Measurements from ENCODE around the gene ATP5F1C.
"Not testable (repeated sequence)": the region's sequence is repeated elsewhere in the genome, so short reads cannot be mapped to it uniquely, and the experiment has no call there.

ATP5F1C gene

GRCh38 chr10:7767209-7767608, 20.8 kb upstream of the ATP5F1C start:
- DNase-seq (ENCODE audit: low spot score) (no peak), ATAC-seq (ENCODE audit: low read depth) (no peak)
- peaks cover 62% of the 10 kb centered on the region for H3K36me3 ChIP-seq (ENCODE audit: low read depth)
- no peaks in the 10 kb centered on the region for H3K9me3 ChIP-seq (ENCODE audit: severe bottlenecking)
- no peaks in the 10 kb centered on the region for H3K4me1 ChIP-seq (ENCODE audit: insufficient read depth, poor library complexity, severe bottlenecking)
- no peak overlapping the region for H3K27ac ChIP-seq (ENCODE audit: poor library complexity, severe bottlenecking)
- no peak overlapping the region for H3K4me3 ChIP-seq (ENCODE audit: severe bottlenecking)
- H3K27me3 ChIP-seq (ENCODE audit: insufficient read depth, poor library complexity, severe bottlenecking) = no peaks in the 10 kb centered on the region
- no peak for TF ChIP-seq CTCF (IDR thresholded peaks at IDR 0.05; ENCODE audit: poor library complexity, severe bottlenecking)

- Histone ChIP-seq H3K4me3 (ENCODE audit: severe bottlenecking) (no peak overlapping the region), H3K9me3 (ENCODE audit: severe bottlenecking) (no peaks in the 10 kb centered on the region), H3K4me1 (ENCODE audit: insufficient read depth, poor library complexity, severe bottlenecking) (no peaks in the 10 kb centered on the region), H3K27ac (ENCODE audit: poor library complexity, severe bottlenecking) (no peak overlapping the region), H3K36me3 (ENCODE audit: low read depth) (peaks cover 58% of the 10 kb centered on the region), H3K27me3 (ENCODE audit: insufficient read depth, poor library complexity, severe bottlenecking) (no peaks in the 10 kb centered on the region)
- TF ChIP-seq CTCF (IDR thresholded peaks at IDR 0.05; ENCODE audit: poor library complexity, severe bottlenecking) = no peak
- DNase-seq (ENCODE audit: low spot score) (no peak), ATAC-seq (ENCODE audit: low read depth) (no peak)
Observed at GRCh38 chr10:7768417-7768816, 19.6 kb upstream of the ATP5F1C start.

- H3K4me3 ChIP-seq (ENCODE audit: severe bottlenecking) = no peak overlapping the region
- no peaks in the 10 kb centered on the region for H3K9me3 ChIP-seq (ENCODE audit: severe bottlenecking)
- H3K36me3 ChIP-seq (ENCODE audit: low read depth) = peaks cover 49% of the 10 kb centered on the region
- ATAC-seq (ENCODE audit: low read depth) = no peak
- no peak for DNase-seq (ENCODE audit: low spot score)
- TF ChIP-seq CTCF (IDR thresholded peaks at IDR 0.05; ENCODE audit: poor library complexity, severe bottlenecking) = no peak
- no peaks in the 10 kb centered on the region for H3K27me3 ChIP-seq (ENCODE audit: insufficient read depth, poor library complexity, severe bottlenecking)
- no peak overlapping the region for H3K27ac ChIP-seq (ENCODE audit: poor library complexity, severe bottlenecking)
- H3K4me1 ChIP-seq (ENCODE audit: insufficient read depth, poor library complexity, severe bottlenecking) = no peaks in the 10 kb centered on the region
Observed at GRCh38 chr10:7773845-7774801, 13.9 kb upstream of the ATP5F1C start.

GRCh38 chr10:7776777-7777176, 11.2 kb upstream of the ATP5F1C start:
- Histone ChIP-seq H3K9me3 (ENCODE audit: severe bottlenecking) (no peaks in the 10 kb centered on the region), H3K27ac (ENCODE audit: poor library complexity, severe bottlenecking) (no peak overlapping the region), H3K36me3 (ENCODE audit: low read depth) (peaks cover 55% of the 10 kb centered on the region), H3K27me3 (ENCODE audit: insufficient read depth, poor library complexity, severe bottlenecking) (no peaks in the 10 kb centered on the region), H3K4me1 (ENCODE audit: insufficient read depth, poor library complexity, severe bottlenecking) (no peaks in the 10 kb centered on the region), H3K4me3 (ENCODE audit: severe bottlenecking) (no peak overlapping the region)
- DNase-seq (ENCODE audit: low spot score) (no peak), ATAC-seq (ENCODE audit: low read depth) (no peak)
- TF ChIP-seq CTCF (IDR thresholded peaks at IDR 0.05; ENCODE audit: poor library complexity, severe bottlenecking) = no peak

GRCh38 chr10:7782194-7782593, 5.8 kb upstream of the ATP5F1C start:
- not testable (repeated sequence) for H3K9me3 ChIP-seq (ENCODE audit: severe bottlenecking); H3K27ac ChIP-seq (ENCODE audit: poor library complexity, severe bottlenecking); H3K4me1 ChIP-seq (ENCODE audit: insufficient read depth, poor library complexity, severe bottlenecking); H3K27me3 ChIP-seq (ENCODE audit: insufficient read depth, poor library complexity, severe bottlenecking); DNase-seq (ENCODE audit: low spot score); ATAC-seq (ENCODE audit: low read depth); H3K4me3 ChIP-seq (ENCODE audit: severe bottlenecking)
- H3K36me3 ChIP-seq (ENCODE audit: low read depth) = peaks cover 45% of the 10 kb centered on the region

Data from RWPE2 (cell line).